H9 (cell line): ENCODE data around the gene DNAJC12. TPM values are rescaled to one million over a fixed set of nuclear protein-coding genes. Genes with fewer than 3 reads are reported as not detected.
A peak's percentile ranks its signal among the peaks of the same experiment; 100 is the strongest.

ENCODE experiments used
- DNase-seq: peaks from one replicate; pipeline ENCODE4 v3.0.0-alpha.2; 2017
- H2AFZ ChIP-seq: one replicate; pipeline ENCODE4 v1.6.1; 2013; ENCODE audit warnings: mild to moderate bottlenecking, low read length, control low read depth, moderate library complexity
- H2AK5ac ChIP-seq: 2 replicates; pipeline ENCODE4 v1.6.1; 2013; ENCODE audit warnings: low read length, control low read depth, mixed read lengths; ENCODE audit not compliant: insufficient read length
- H2BK120ac ChIP-seq: one replicate; pipeline ENCODE4 v1.6.1; 2013; ENCODE audit warnings: low read depth, mild to moderate bottlenecking, low read length, control low read depth, inconsistent platforms; ENCODE audit not compliant: poor library complexity, severe bottlenecking
- H2BK12ac ChIP-seq: 2 replicates; pipeline ENCODE4 v1.6.1; 2013; ENCODE audit warnings: low read length, control low read depth, mixed read lengths, low read depth; ENCODE audit not compliant: insufficient read length
- H2BK15ac ChIP-seq: 2 replicates; pipeline ENCODE4 v1.6.1; 2013; ENCODE audit warnings: low read depth, low read length, control low read depth
- H2BK20ac ChIP-seq: one replicate; pipeline ENCODE4 v1.6.1; 2013; ENCODE audit warnings: low read depth, mild to moderate bottlenecking, low read length, control low read depth, inconsistent platforms; ENCODE audit not compliant: poor library complexity, severe bottlenecking
- H2BK5ac ChIP-seq: 2 replicates; pipeline ENCODE4 v1.6.1; 2013; ENCODE audit warnings: low read length, control low read depth, mixed read lengths; ENCODE audit not compliant: insufficient read length
- H3K14ac ChIP-seq: 2 replicates; pipeline ENCODE4 v1.6.1; 2013; ENCODE audit warnings: low read length, control low read depth; ENCODE audit not compliant: insufficient read depth
- H3K18ac ChIP-seq: 2 replicates; pipeline ENCODE4 v1.6.1; 2013; ENCODE audit warnings: low read depth, mild to moderate bottlenecking, mixed read lengths, low read length, control low read depth; ENCODE audit not compliant: insufficient read length
- H3K23ac ChIP-seq: 2 replicates; pipeline ENCODE4 v1.6.1; 2013; ENCODE audit warnings: low read length, control low read depth, mixed read lengths, low read depth; ENCODE audit not compliant: insufficient read length
- H3K23me2 ChIP-seq: 2 replicates; pipeline ENCODE4 v1.6.1; 2013; ENCODE audit warnings: low read depth, mild to moderate bottlenecking, mixed read lengths, low read length, control low read depth; ENCODE audit not compliant: insufficient read length, poor library complexity, severe bottlenecking
- H3K27ac ChIP-seq: 2 replicates; pipeline ENCODE4 v1.5.1; 2013; ENCODE audit warnings: low read length, control low read depth, mixed read lengths, low read depth; ENCODE audit not compliant: insufficient read length
- H3K27me3 ChIP-seq: 2 replicates; pipeline ENCODE4 v1.6.1; 2013; ENCODE audit warnings: low read length, control low read depth, inconsistent platforms; ENCODE audit not compliant: insufficient read depth
- H3K4ac ChIP-seq: 2 replicates; pipeline ENCODE4 v1.6.1; 2013; ENCODE audit warnings: low read depth, mild to moderate bottlenecking, control low read depth, inconsistent platforms, low read length, moderate library complexity
- H3K4me1 ChIP-seq: 2 replicates; pipeline ENCODE4 v1.6.1; 2013; ENCODE audit warnings: low read length, control low read depth, inconsistent platforms; ENCODE audit not compliant: insufficient read depth
- H3K4me2 ChIP-seq: 2 replicates; pipeline ENCODE4 v1.6.1; 2013; ENCODE audit warnings: low read length, control low read depth, mixed read lengths; ENCODE audit not compliant: insufficient read length, insufficient read depth
- H3K56ac ChIP-seq: 2 replicates; pipeline ENCODE4 v1.6.1; 2013; ENCODE audit warnings: low read depth, mild to moderate bottlenecking, mixed read lengths, low read length, control low read depth; ENCODE audit not compliant: insufficient read length
- H3K79me1 ChIP-seq: 2 replicates; pipeline ENCODE4 v1.6.1; 2013; ENCODE audit warnings: low read depth, mild to moderate bottlenecking, moderate library complexity, low read length, control low read depth, inconsistent platforms; ENCODE audit not compliant: insufficient read depth, poor library complexity, severe bottlenecking
- H3K79me2 ChIP-seq: 2 replicates; pipeline ENCODE4 v1.6.1; 2013; ENCODE audit warnings: low read length, control low read depth, inconsistent platforms; ENCODE audit not compliant: insufficient read depth
- H3K9ac ChIP-seq: 2 replicates; pipeline ENCODE4 v1.6.1; 2013; ENCODE audit warnings: low read length, control low read depth, mixed read lengths; ENCODE audit not compliant: insufficient read length; ENCODE audit errors: extremely low read depth
- H3K9me3 ChIP-seq: one replicate; pipeline ENCODE4 v1.6.1; 2013; ENCODE audit warnings: low read depth, low read length, inconsistent platforms; ENCODE audit not compliant: control insufficient read depth
- H3T11ph ChIP-seq: one replicate; pipeline ENCODE4 v1.6.1; 2013; ENCODE audit warnings: mild to moderate bottlenecking, low read length, control low read depth, inconsistent platforms
- H4K20me1 ChIP-seq: one replicate; pipeline ENCODE4 v1.6.1; 2013; ENCODE audit not compliant: control insufficient read depth, insufficient read length, insufficient read depth
- H4K5ac ChIP-seq: 2 replicates; pipeline ENCODE4 v1.6.1; 2013; ENCODE audit warnings: low read depth, mild to moderate bottlenecking, mixed read lengths, low read length, control low read depth; ENCODE audit not compliant: insufficient read length
- H4K8ac ChIP-seq: replicated peaks from 2 replicates; pipeline ENCODE4 v1.6.1; 2013; ENCODE audit warnings: low read length, control low read depth, mixed read lengths, low read depth; ENCODE audit not compliant: insufficient read length
- H4K91ac ChIP-seq: 2 replicates; pipeline ENCODE4 v1.6.1; 2013; ENCODE audit warnings: low read depth, mild to moderate bottlenecking, moderate library complexity, mixed read lengths, low read length, control low read depth; ENCODE audit not compliant: insufficient read length
- H3K27ac Mint-ChIP-seq, 3 experiments: 2 replicates in 2 of 3; 3 replicates in 1 of 3; pipeline ENCODE4 v1.8.0; 2020 to 2021; ENCODE audit warnings: mixed read lengths in 3 of 3, mild to moderate bottlenecking in 1 of 3, moderate library complexity in 1 of 3
- H3K27me3 Mint-ChIP-seq: 2 replicates; pipeline ENCODE4 v1.8.0; 2021; ENCODE audit warnings: low read depth, mild to moderate bottlenecking, moderate library complexity, mixed read lengths
- H3K36me3 Mint-ChIP-seq, 3 experiments: 2 replicates in 2 of 3; 3 replicates in 1 of 3; pipeline ENCODE4 v1.8.0; 2020 to 2021; ENCODE audit warnings: low read depth in 3 of 3, mixed read lengths in 3 of 3; ENCODE audit not compliant: insufficient read depth in 1 of 3
- H3K4me1 Mint-ChIP-seq, 2 experiments: 2 replicates each; pipeline ENCODE4 v1.8.0; 2020; ENCODE audit warnings: mixed read lengths in 2 of 2
- H3K4me3 Mint-ChIP-seq, 2 experiments: 2 replicates in 1 of 2; 3 replicates in 1 of 2; pipeline ENCODE4 v1.8.0; 2020 to 2021; ENCODE audit warnings: mild to moderate bottlenecking in 2 of 2, mixed read lengths in 2 of 2, moderate library complexity in 1 of 2
- H3K9me3 Mint-ChIP-seq, 2 experiments: 2 replicates in 1 of 2; 3 replicates in 1 of 2; pipeline ENCODE4 v1.8.0; 2020; ENCODE audit warnings: mild to moderate bottlenecking in 2 of 2, mixed read lengths in 2 of 2, moderate library complexity in 1 of 2
- WGBS: extraction: QIAGEN DNeasy Blood & Tissue Kit; methylation state at CpG from one replicate; pipeline ENCODE4 v1.1.7; 2013; ENCODE audit warnings: missing lambda C conversion rate, low lambda C conversion rate, mixed read lengths; ENCODE audit not compliant: insufficient read length; ENCODE audit errors: extremely low coverage; 5-methylcytosine and 5-hydroxymethylcytosine counted together
- total RNA-seq: library from RNA; stranded (reverse); gene quantifications from 2 replicates; pipeline ENCODE4 v1.2.1, GENCODE V29; 2021
- TF ChIP-seq, protein P1 (sequence below): fragments of 200-600 bp; sonication (generic); conservative IDR thresholded peaks from 3 replicates; pipeline ENCODE4 v1.8.0; 2021; ENCODE audit warnings: antibody characterized with exemption, mild to moderate bottlenecking

Gene DNAJC12
- total RNA-seq, 1 experiment from 2014 or later = 0.85 TPM

DNA sequence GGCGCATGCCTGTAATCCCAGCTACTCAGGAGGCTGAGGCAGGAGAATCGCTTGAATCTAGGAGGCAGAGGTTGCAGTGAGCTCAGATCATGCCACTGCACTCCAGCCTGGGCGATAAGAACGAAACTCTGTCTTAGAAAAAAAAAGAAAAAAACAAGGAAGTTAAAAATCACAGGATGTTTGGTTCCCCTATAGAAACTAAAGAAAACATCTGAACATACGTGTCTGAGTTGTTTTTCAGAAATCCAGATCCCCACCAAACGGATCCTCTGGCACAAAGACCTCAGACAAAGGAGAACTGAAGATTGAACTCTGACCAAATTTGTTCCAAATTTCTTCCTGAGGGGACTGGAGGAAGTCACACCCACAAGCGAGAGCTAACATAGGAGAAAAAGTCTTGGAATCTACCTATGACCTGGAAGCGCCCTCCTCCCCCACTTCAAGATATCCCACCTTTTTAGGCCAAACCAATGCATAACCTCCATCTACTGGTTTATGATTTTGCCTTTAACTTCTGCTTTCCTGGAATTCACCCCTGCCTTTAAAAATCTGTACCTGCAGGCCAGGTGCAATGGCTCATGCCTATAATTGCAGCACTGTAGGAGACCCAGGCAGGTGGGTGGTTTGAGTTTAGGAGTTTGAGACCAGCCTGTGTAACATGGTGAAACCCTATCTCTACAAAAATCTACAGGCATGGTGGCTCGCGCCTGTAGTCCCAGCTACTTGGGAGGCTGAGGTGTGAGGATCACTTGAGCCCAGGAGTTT, 26.8 kb upstream of the DNAJC12 start:
- Histone ChIP-seq H3K79me2 (no peaks in the 10 kb centered on the region), H2BK120ac (no peak overlapping the region), H3K4ac (no peak overlapping the region), H4K20me1 (no peaks in the 10 kb centered on the region), H2BK15ac (no peak overlapping the region), H4K8ac (no peak overlapping the region), H3K79me1 (no peaks in the 10 kb centered on the region), H4K91ac (no peak overlapping the region), H3K4me1 (peaks cover 10% of the 10 kb centered on the region; the same call in 1 of the 2 replicates), H2BK20ac (no peak overlapping the region), H3K27me3 (no peaks in the 10 kb centered on the region), H3K23me2 (no peaks in the 10 kb centered on the region), H4K5ac (no peak overlapping the region), H3K56ac (no peak overlapping the region), H2BK12ac (no peak overlapping the region), H3K23ac (no peak overlapping the region), H3K9ac (no peak overlapping the region), H3K27ac (no peak overlapping the region), H2BK5ac (no peak overlapping the region), H3K14ac (no peak overlapping the region), H2AK5ac (no peak overlapping the region), H3K9me3 (no peaks in the 10 kb centered on the region), H2AFZ (no peak overlapping the region), H3K18ac (no peak overlapping the region), H3K4me2 (no peak overlapping the region), H3T11ph (no peak overlapping the region)
- Mint-ChIP-seq H3K36me3 (peaks cover 0 to 3% (median 0%) of the 10 kb centered on the region in 3 experiments; a peak in 1 of 7 replicates), H3K27ac (peak overlapping the region in 1 of 3 experiments; percentile 63; a peak in 2 of 7 replicates), H3K4me3 (no peak overlapping the region), H3K4me1 (peaks cover 35 to 38% of the 10 kb centered on the region in 2 experiments), H3K9me3 (no peaks in the 10 kb centered on the region), H3K27me3 (no peaks in the 10 kb centered on the region)
- no CpG with 5 or more reads among the region's 10 CpGs for WGBS
- TF ChIP-seq, protein P1, sequence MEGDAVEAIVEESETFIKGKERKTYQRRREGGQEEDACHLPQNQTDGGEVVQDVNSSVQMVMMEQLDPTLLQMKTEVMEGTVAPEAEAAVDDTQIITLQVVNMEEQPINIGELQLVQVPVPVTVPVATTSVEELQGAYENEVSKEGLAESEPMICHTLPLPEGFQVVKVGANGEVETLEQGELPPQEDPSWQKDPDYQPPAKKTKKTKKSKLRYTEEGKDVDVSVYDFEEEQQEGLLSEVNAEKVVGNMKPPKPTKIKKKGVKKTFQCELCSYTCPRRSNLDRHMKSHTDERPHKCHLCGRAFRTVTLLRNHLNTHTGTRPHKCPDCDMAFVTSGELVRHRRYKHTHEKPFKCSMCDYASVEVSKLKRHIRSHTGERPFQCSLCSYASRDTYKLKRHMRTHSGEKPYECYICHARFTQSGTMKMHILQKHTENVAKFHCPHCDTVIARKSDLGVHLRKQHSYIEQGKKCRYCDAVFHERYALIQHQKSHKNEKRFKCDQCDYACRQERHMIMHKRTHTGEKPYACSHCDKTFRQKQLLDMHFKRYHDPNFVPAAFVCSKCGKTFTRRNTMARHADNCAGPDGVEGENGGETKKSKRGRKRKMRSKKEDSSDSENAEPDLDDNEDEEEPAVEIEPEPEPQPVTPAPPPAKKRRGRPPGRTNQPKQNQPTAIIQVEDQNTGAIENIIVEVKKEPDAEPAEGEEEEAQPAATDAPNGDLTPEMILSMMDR = no peak
- no peak for DNase-seq
